Measurements from ENCODE around the gene TENT4B.

DNA sequence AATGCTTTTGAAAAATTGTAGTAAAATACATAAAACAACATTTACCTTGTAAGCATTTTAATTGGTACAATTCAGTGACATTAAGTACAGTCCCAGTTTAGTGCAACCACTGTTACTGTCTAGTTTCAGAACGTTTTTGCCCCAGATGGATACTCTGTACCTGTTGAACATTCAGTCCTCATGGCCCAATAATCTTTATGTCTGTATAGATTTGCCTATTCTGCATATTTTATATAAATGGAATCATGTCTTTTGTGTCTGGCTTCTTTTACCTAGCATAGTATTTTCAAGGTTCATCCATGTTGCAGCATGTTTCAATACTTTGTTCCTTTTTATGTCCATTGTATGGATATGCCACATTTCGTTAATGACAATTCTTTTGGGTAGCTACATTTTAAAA is 37.2 kb downstream of the TENT4B start:
- TF ChIP-seq CEBPB (IDR thresholded peaks at IDR 0.05; ENCODE audit: low read depth) = no peak
- no peak for TF ChIP-seq POLR2A (IDR thresholded peaks at IDR 0.05; ENCODE audit: borderline replicate concordance, extremely low read depth, insufficient read depth, insufficient read length)
- no peak for TF ChIP-seq YY1 (IDR thresholded peaks at IDR 0.05; ENCODE audit: extremely low read depth, insufficient replicate concordance, low read depth, low read length)
- TF ChIP-seq, protein P1, sequence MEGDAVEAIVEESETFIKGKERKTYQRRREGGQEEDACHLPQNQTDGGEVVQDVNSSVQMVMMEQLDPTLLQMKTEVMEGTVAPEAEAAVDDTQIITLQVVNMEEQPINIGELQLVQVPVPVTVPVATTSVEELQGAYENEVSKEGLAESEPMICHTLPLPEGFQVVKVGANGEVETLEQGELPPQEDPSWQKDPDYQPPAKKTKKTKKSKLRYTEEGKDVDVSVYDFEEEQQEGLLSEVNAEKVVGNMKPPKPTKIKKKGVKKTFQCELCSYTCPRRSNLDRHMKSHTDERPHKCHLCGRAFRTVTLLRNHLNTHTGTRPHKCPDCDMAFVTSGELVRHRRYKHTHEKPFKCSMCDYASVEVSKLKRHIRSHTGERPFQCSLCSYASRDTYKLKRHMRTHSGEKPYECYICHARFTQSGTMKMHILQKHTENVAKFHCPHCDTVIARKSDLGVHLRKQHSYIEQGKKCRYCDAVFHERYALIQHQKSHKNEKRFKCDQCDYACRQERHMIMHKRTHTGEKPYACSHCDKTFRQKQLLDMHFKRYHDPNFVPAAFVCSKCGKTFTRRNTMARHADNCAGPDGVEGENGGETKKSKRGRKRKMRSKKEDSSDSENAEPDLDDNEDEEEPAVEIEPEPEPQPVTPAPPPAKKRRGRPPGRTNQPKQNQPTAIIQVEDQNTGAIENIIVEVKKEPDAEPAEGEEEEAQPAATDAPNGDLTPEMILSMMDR (IDR thresholded peaks at IDR 0.05 in 2 of 3, conservative IDR thresholded peaks at IDR 0.05 in 1 of 3; ENCODE audit: borderline replicate concordance in 1 of 3, insufficient read depth in 1 of 3, low read depth in 2 of 3, low read length in 2 of 3) = no peak
- TF ChIP-seq EZH2 (IDR thresholded peaks at IDR 0.05) = no peak
- TF ChIP-seq ATF3 (IDR thresholded peaks at IDR 0.05) = no peak
- TF ChIP-seq POLR2AphosphoS5 (IDR thresholded peaks at IDR 0.05; ENCODE audit: low read depth, low read length) = no peak
- no peak for TF ChIP-seq MAX (IDR thresholded peaks at IDR 0.05)
- no peak for TF ChIP-seq EGR1 (IDR thresholded peaks at IDR 0.05; ENCODE audit: low read depth)

Data from HCT116 (cell line).